ENCODE measurements around the gene TPBG. TPM values are rescaled to one million over a fixed set of nuclear protein-coding genes. Genes with fewer than 3 reads are reported as not detected.
"Not testable (repeated sequence)": the region's sequence is repeated elsewhere in the genome, so short reads cannot be mapped to it uniquely, and the experiment has no call there.

TPBG gene
- total RNA-seq, 1 experiment from 2014 or later: not detected

GRCh38 chr6:82385546-82385945 is 21.9 kb downstream of the TPBG start:
- no peaks in the 10 kb centered on the region for H3K27me3 ChIP-seq (ENCODE audit: low read length)
- no peak overlapping the region for H3K9ac ChIP-seq (ENCODE audit: low read length)
- H3K9me3 ChIP-seq (ENCODE audit: low read length): no peaks in the 10 kb centered on the region
- H3K36me3 ChIP-seq (ENCODE audit: insufficient read depth, low read length): no peaks in the 10 kb centered on the region
- H3K4me2 ChIP-seq (ENCODE audit: low read depth, low read length, poor library complexity, severe bottlenecking): no peak overlapping the region
- no peaks in the 10 kb centered on the region for H3K9me2 ChIP-seq (replicated peaks; ENCODE audit: insufficient read depth, low read length)
- no peak overlapping the region for H3K27ac ChIP-seq (ENCODE audit: low read length)
- no peaks in the 10 kb centered on the region for H3K79me2 ChIP-seq (ENCODE audit: low read length)
- no peak overlapping the region for H2AFZ ChIP-seq (ENCODE audit: low read length)
- no peaks in the 10 kb centered on the region for H3K4me1 ChIP-seq (ENCODE audit: low read length)
- H3K4me3 ChIP-seq (ENCODE audit: low read length): no peak overlapping the region
- no peaks in the 10 kb centered on the region for H4K20me1 ChIP-seq (ENCODE audit: insufficient read depth, low read depth, low read length)
- DNase-seq: no peak

- no peak for DNase-seq
- Histone ChIP-seq H4K20me1 (ENCODE audit: insufficient read depth, low read depth, low read length) (no peaks in the 10 kb centered on the region), H2AFZ (ENCODE audit: low read length) (no peak overlapping the region), H3K27me3 (ENCODE audit: low read length) (no peaks in the 10 kb centered on the region), H3K36me3 (ENCODE audit: insufficient read depth, low read length) (no peaks in the 10 kb centered on the region), H3K4me2 (ENCODE audit: low read depth, low read length, poor library complexity, severe bottlenecking) (no peak overlapping the region), H3K9me2 (replicated peaks; ENCODE audit: insufficient read depth, low read length) (no peaks in the 10 kb centered on the region), H3K9ac (ENCODE audit: low read length) (no peak overlapping the region), H3K9me3 (ENCODE audit: low read length) (no peaks in the 10 kb centered on the region), H3K4me1 (ENCODE audit: low read length) (no peaks in the 10 kb centered on the region), H3K4me3 (ENCODE audit: low read length) (no peak overlapping the region), H3K79me2 (ENCODE audit: low read length) (no peaks in the 10 kb centered on the region), H3K27ac (ENCODE audit: low read length) (no peak overlapping the region)
Observed at GRCh38 chr6:82385961-82386360, 22.3 kb downstream of the TPBG start.

GRCh38 chr6:82394770-82395169 is 31.2 kb downstream of the TPBG start:
- H3K4me1 ChIP-seq (ENCODE audit: low read length); H3K4me2 ChIP-seq (ENCODE audit: low read depth, low read length, poor library complexity, severe bottlenecking); H4K20me1 ChIP-seq (ENCODE audit: insufficient read depth, low read depth, low read length); H3K27me3 ChIP-seq (ENCODE audit: low read length); H3K79me2 ChIP-seq (ENCODE audit: low read length); H3K9ac ChIP-seq (ENCODE audit: low read length); H3K27ac ChIP-seq (ENCODE audit: low read length); H3K9me3 ChIP-seq (ENCODE audit: low read length); H3K4me3 ChIP-seq (ENCODE audit: low read length); DNase-seq; H2AFZ ChIP-seq (ENCODE audit: low read length); H3K9me2 ChIP-seq (replicated peaks; ENCODE audit: insufficient read depth, low read length); H3K36me3 ChIP-seq (ENCODE audit: insufficient read depth, low read length): not testable (repeated sequence)

GRCh38 chr6:82396964-82397751 is 33.5 kb downstream of the TPBG start:
- no peak overlapping the region for H3K9ac ChIP-seq (ENCODE audit: low read length)
- no peak overlapping the region for H3K4me2 ChIP-seq (ENCODE audit: low read depth, low read length, poor library complexity, severe bottlenecking)
- no peaks in the 10 kb centered on the region for H3K27me3 ChIP-seq (ENCODE audit: low read length)

GRCh38 chr6:82397962-82398692 is 34.5 kb downstream of the TPBG start:
- no peak overlapping the region for H3K4me3 ChIP-seq (ENCODE audit: low read length)
- H3K9me2 ChIP-seq (replicated peaks; ENCODE audit: insufficient read depth, low read length): no peaks in the 10 kb centered on the region
- H3K27ac ChIP-seq (ENCODE audit: low read length): no peak overlapping the region
- H3K4me2 ChIP-seq (ENCODE audit: low read depth, low read length, poor library complexity, severe bottlenecking): no peak overlapping the region
- H3K27me3 ChIP-seq (ENCODE audit: low read length): no peaks in the 10 kb centered on the region
- no peaks in the 10 kb centered on the region for H3K36me3 ChIP-seq (ENCODE audit: insufficient read depth, low read length)
- H3K79me2 ChIP-seq (ENCODE audit: low read length): no peaks in the 10 kb centered on the region
- no peaks in the 10 kb centered on the region for H4K20me1 ChIP-seq (ENCODE audit: insufficient read depth, low read depth, low read length)
- no peaks in the 10 kb centered on the region for H3K9me3 ChIP-seq (ENCODE audit: low read length)
- H2AFZ ChIP-seq (ENCODE audit: low read length): no peak overlapping the region
- H3K4me1 ChIP-seq (ENCODE audit: low read length): no peaks in the 10 kb centered on the region
- H3K9ac ChIP-seq (ENCODE audit: low read length): no peak overlapping the region
- DNase-seq: no peak

More at GRCh38 chr6:82396964-82397751, 33.5 kb downstream of the TPBG start:
- Histone ChIP-seq H3K9me2 (replicated peaks; ENCODE audit: insufficient read depth, low read length) (no peaks in the 10 kb centered on the region), H3K79me2 (ENCODE audit: low read length) (no peaks in the 10 kb centered on the region), H3K36me3 (ENCODE audit: insufficient read depth, low read length) (no peaks in the 10 kb centered on the region), H3K4me1 (ENCODE audit: low read length) (no peaks in the 10 kb centered on the region), H3K9me3 (ENCODE audit: low read length) (no peaks in the 10 kb centered on the region), H3K4me3 (ENCODE audit: low read length) (no peak overlapping the region), H3K27ac (ENCODE audit: low read length) (no peak overlapping the region), H2AFZ (ENCODE audit: low read length) (no peak overlapping the region), H4K20me1 (ENCODE audit: insufficient read depth, low read depth, low read length) (no peaks in the 10 kb centered on the region)
- DNase-seq: no peak

GRCh38 chr6:82408952-82409431 is 45.4 kb downstream of the TPBG start:
- Histone ChIP-seq H4K20me1 (ENCODE audit: insufficient read depth, low read depth, low read length) (no peaks in the 10 kb centered on the region), H3K36me3 (ENCODE audit: insufficient read depth, low read length) (no peaks in the 10 kb centered on the region), H3K27ac (ENCODE audit: low read length) (no peak overlapping the region), H3K27me3 (ENCODE audit: low read length) (no peaks in the 10 kb centered on the region), H3K9ac (ENCODE audit: low read length) (no peak overlapping the region), H3K9me3 (ENCODE audit: low read length) (no peaks in the 10 kb centered on the region), H3K9me2 (replicated peaks; ENCODE audit: insufficient read depth, low read length) (no peaks in the 10 kb centered on the region), H3K4me3 (ENCODE audit: low read length) (no peak overlapping the region), H3K79me2 (ENCODE audit: low read length) (no peaks in the 10 kb centered on the region), H3K4me1 (ENCODE audit: low read length) (no peaks in the 10 kb centered on the region), H2AFZ (ENCODE audit: low read length) (no peak overlapping the region), H3K4me2 (ENCODE audit: low read depth, low read length, poor library complexity, severe bottlenecking) (no peak overlapping the region)
- no peak for DNase-seq

GRCh38 chr6:82410151-82410648 is 46.6 kb downstream of the TPBG start:
- H3K9me3 ChIP-seq (ENCODE audit: low read length): no peaks in the 10 kb centered on the region

GRCh38 chr6:82413868-82414267 is 50.3 kb downstream of the TPBG start:
- H3K4me3 ChIP-seq (ENCODE audit: low read length): no peak overlapping the region
- no peaks in the 10 kb centered on the region for H3K9me3 ChIP-seq (ENCODE audit: low read length)
- H3K27ac ChIP-seq (ENCODE audit: low read length): no peak overlapping the region
- no peaks in the 10 kb centered on the region for H3K4me1 ChIP-seq (ENCODE audit: low read length)
- no peaks in the 10 kb centered on the region for H3K9me2 ChIP-seq (replicated peaks; ENCODE audit: insufficient read depth, low read length)
- no peak overlapping the region for H3K4me2 ChIP-seq (ENCODE audit: low read depth, low read length, poor library complexity, severe bottlenecking)
- no peaks in the 10 kb centered on the region for H3K36me3 ChIP-seq (ENCODE audit: insufficient read depth, low read length)
- no peak for DNase-seq
- no peaks in the 10 kb centered on the region for H3K27me3 ChIP-seq (ENCODE audit: low read length)
- no peak overlapping the region for H2AFZ ChIP-seq (ENCODE audit: low read length)
- H3K9ac ChIP-seq (ENCODE audit: low read length): no peak overlapping the region
- H4K20me1 ChIP-seq (ENCODE audit: insufficient read depth, low read depth, low read length): no peaks in the 10 kb centered on the region
- H3K79me2 ChIP-seq (ENCODE audit: low read length): no peaks in the 10 kb centered on the region

More at GRCh38 chr6:82410151-82410648, 46.6 kb downstream of the TPBG start:
- H3K36me3 ChIP-seq (ENCODE audit: insufficient read depth, low read length): no peaks in the 10 kb centered on the region
- H3K27me3 ChIP-seq (ENCODE audit: low read length): no peaks in the 10 kb centered on the region
- no peaks in the 10 kb centered on the region for H3K9me2 ChIP-seq (replicated peaks; ENCODE audit: insufficient read depth, low read length)
- no peaks in the 10 kb centered on the region for H3K79me2 ChIP-seq (ENCODE audit: low read length)
- no peak overlapping the region for H2AFZ ChIP-seq (ENCODE audit: low read length)
- DNase-seq: no peak
- no peak overlapping the region for H3K27ac ChIP-seq (ENCODE audit: low read length)
- no peak overlapping the region for H3K4me2 ChIP-seq (ENCODE audit: low read depth, low read length, poor library complexity, severe bottlenecking)
- H3K9ac ChIP-seq (ENCODE audit: low read length): no peak overlapping the region
- H3K4me1 ChIP-seq (ENCODE audit: low read length): no peaks in the 10 kb centered on the region
- no peak overlapping the region for H3K4me3 ChIP-seq (ENCODE audit: low read length)
- H4K20me1 ChIP-seq (ENCODE audit: insufficient read depth, low read depth, low read length): no peaks in the 10 kb centered on the region

Measured in Karpas-422 (cell line).